ENCODE results near the gene LCN10.
"Not testable (repeated sequence)": the region's sequence is repeated elsewhere in the genome, so short reads cannot be mapped to it uniquely, and the experiment has no call there.

The LCN10 gene

GRCh38 chr9:136742591-136743391 lies at the start of gene LCN10:
TSS of gene LCN10 (minus strand) at chr9:136742940. CDS start at chr9:136742903, 37 bp downstream.
- no peak within 1 kb of the TSS for H3K9ac ChIP-seq (ENCODE audit: low read depth, low read length)
- no peak within 1 kb of the TSS for H3K4me3 ChIP-seq (ENCODE audit: low read length)
- no peaks in the 10 kb centered on the region for H3K9me3 ChIP-seq (ENCODE audit: insufficient read depth, low read depth, low read length)
- H3K27ac ChIP-seq (ENCODE audit: low read length), result no peak within 1 kb of the TSS
- H3K27me3 ChIP-seq (ENCODE audit: insufficient read depth, low read length), result no peaks in the 10 kb centered on the region
- H3K4me1 ChIP-seq (ENCODE audit: insufficient read depth, low read length), result no peaks in the 10 kb centered on the region
- H3K36me3 ChIP-seq (ENCODE audit: insufficient read depth, low read depth, low read length), result no peaks in the 10 kb centered on the region

DNA sequence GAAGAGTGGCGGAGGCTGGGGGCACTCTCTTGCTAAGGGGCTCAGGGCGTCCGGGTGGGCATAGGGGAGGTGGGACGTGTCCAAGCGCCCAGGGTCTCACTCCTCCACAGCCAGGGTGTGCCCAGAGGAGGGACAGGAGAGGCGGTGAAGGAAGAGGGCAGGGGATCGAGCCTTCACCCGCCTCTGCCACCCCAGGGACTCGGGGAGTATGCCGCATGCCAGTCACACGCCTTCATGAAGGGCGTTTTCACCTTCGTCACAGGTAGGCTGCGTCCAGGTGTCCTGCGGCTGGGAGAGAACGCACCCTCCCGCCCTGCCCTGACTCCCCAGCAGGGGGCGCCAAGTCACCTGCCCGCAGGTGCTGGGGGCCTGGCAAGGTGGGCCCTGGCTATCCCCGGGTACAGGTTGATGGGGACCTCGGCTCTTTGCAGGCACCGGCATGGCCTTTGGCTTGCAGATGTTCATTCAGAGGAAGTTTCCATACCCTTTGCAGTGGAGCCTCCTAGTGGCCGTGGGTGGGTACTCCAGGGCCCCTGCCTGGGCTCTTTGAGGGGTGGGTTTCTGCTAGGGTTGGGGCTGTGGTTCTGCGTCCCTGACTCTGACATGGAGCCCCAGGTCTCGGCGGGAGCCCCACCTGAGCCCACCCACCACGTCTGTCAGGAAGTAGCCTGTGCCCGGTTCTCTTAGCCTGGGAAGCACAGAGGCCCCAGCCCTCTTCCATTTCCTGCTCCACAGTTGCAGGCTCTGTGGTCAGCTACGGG lies 49.0 kb upstream of the LCN10 start:
- Histone ChIP-seq H3K27ac (ENCODE audit: low read length) (peak overlapping the region; percentile 65), H3K4me3 (ENCODE audit: low read length) (peak overlapping the region; percentile 85), H3K9ac (ENCODE audit: low read depth, low read length) (peak overlapping the region; percentile 82), H3K4me1 (ENCODE audit: insufficient read depth, low read length) (peaks cover 3% of the 10 kb centered on the region; the same call in 1 of the 2 replicates), H3K36me3 (ENCODE audit: insufficient read depth, low read depth, low read length) (peaks cover 9% of the 10 kb centered on the region; the same call in 1 of the 2 replicates), H3K9me3 (ENCODE audit: insufficient read depth, low read depth, low read length) (no peaks in the 10 kb centered on the region), H3K27me3 (ENCODE audit: insufficient read depth, low read length) (no peaks in the 10 kb centered on the region)

- no peaks in the 10 kb centered on the region for H3K9me3 ChIP-seq (ENCODE audit: insufficient read depth, low read depth, low read length)
- peak within 1 kb of the TSS; percentile 65 for H3K27ac ChIP-seq (ENCODE audit: low read length)
- no peaks in the 10 kb centered on the region for H3K27me3 ChIP-seq (ENCODE audit: insufficient read depth, low read length)
- H3K9ac ChIP-seq (ENCODE audit: low read depth, low read length), result peak within 1 kb of the TSS; percentile 82
- peaks cover 3% of the 10 kb centered on the region; the same call in 1 of the 2 replicates for H3K4me1 ChIP-seq (ENCODE audit: insufficient read depth, low read length)
- peak within 1 kb of the TSS; percentile 85 for H3K4me3 ChIP-seq (ENCODE audit: low read length)
- H3K36me3 ChIP-seq (ENCODE audit: insufficient read depth, low read depth, low read length), result peaks cover 9% of the 10 kb centered on the region; the same call in 1 of the 2 replicates
These were observed 48.1 kb upstream of the LCN10 start, which contains the start of gene TMEM141 for GRCh38 chr9:136790640-136791515. TSS of gene TMEM141 (plus strand) at chr9:136791344. CDS start at chr9:136791371, 27 bp downstream.

- Histone ChIP-seq H3K9ac (ENCODE audit: low read depth, low read length) (no peak overlapping the region), H3K36me3 (ENCODE audit: insufficient read depth, low read depth, low read length) (peaks cover 9% of the 10 kb centered on the region; the same call in 1 of the 2 replicates), H3K9me3 (ENCODE audit: insufficient read depth, low read depth, low read length) (no peaks in the 10 kb centered on the region), H3K27me3 (ENCODE audit: insufficient read depth, low read length) (no peaks in the 10 kb centered on the region), H3K27ac (ENCODE audit: low read length) (no peak overlapping the region), H3K4me3 (ENCODE audit: low read length) (no peak overlapping the region), H3K4me1 (ENCODE audit: insufficient read depth, low read length) (peaks cover 3% of the 10 kb centered on the region; the same call in 1 of the 2 replicates)
These were observed 46.8 kb upstream of the LCN10 start for GRCh38 chr9:136789523-136789937.

DNA sequence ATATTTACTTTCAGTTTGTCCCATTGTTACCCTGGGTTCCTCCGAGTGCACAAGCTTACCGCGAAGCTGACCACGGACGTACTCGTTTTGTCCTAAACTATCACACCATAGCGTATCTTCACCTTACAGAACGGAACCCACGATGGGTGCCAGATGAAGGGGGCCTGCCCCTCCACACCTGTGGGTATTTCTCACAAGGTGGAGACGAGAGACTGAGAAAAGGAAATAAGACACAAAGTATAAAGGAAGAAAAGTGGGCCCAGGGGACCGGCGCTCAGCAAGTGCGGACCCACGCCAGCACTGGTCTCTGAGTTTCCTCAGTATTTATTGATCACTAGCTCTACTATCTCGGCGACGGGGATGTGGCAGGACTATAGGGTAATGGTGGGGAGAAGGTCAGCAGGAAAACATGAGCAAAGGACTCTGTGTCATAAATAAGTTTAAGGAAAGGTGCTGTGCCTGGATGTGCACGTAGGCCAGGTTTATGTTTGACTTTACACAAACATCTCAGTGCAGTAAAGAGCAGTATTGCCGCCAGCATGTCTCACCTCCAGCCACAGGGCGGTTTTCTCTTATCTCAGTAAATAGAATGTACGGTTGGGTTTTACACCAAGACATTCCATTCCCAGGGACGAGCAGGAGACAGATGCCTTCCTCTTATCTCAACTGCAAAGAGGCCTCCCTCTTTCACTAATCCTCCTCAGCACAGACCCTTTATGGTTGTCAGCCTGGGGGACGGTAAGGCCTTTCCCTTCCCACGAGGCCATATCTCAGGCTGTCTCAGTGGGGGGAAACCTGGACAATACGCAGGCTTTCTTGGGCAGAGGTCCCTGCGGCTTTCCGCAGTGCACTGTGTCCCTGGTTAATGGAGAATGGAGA lies 46.1 kb upstream of the LCN10 start:
- H3K27me3 ChIP-seq (ENCODE audit: insufficient read depth, low read length); H3K9me3 ChIP-seq (ENCODE audit: insufficient read depth, low read depth, low read length); H3K27ac ChIP-seq (ENCODE audit: low read length); H3K4me1 ChIP-seq (ENCODE audit: insufficient read depth, low read length); H3K9ac ChIP-seq (ENCODE audit: low read depth, low read length); H3K36me3 ChIP-seq (ENCODE audit: insufficient read depth, low read depth, low read length); H3K4me3 ChIP-seq (ENCODE audit: low read length): not testable (repeated sequence)

DNA sequence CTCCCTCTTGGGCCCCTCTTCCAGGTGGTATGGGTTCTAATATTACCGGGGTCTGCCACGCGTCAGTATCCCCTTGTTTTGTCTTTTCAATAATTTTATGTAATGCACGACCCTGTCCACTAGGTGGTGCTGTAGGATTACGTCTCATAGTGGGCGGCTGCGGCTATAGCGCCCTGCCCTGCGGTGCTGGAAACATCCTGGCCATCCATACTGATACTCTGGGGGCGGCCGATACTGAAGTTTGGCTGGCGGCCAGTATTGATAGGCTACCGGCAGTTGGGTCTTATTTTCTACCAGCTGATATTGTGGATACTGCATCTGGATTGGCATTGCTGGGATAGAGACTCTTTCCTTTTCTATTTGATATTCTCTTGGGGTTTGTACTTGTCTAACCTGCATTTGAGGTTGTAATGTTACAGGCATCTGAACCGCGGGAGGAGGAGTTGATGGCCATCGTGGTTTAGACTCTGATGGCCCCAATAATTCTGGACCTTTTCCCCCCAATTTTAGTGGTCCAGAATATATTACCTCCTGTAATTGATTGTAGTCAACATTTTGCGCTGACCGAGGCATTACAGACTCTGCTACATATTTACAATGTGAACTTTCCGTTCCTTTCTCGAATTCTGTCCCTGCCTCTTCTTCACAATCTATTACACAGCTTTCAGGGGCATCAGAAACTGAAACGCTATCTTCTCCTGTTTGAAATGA lies 45.1 kb upstream of the LCN10 start:
- Histone ChIP-seq H3K4me3 (ENCODE audit: low read length) (no peak overlapping the region), H3K9ac (ENCODE audit: low read depth, low read length) (no peak overlapping the region), H3K27ac (ENCODE audit: low read length) (no peak overlapping the region), H3K4me1 (ENCODE audit: insufficient read depth, low read length) (peaks cover 3% of the 10 kb centered on the region; the same call in 1 of the 2 replicates), H3K36me3 (ENCODE audit: insufficient read depth, low read depth, low read length) (0 out of 2 replicates have a peak, but pooled peaks cover 1% of the 10 kb centered on the region), H3K27me3 (ENCODE audit: insufficient read depth, low read length) (no peaks in the 10 kb centered on the region), H3K9me3 (ENCODE audit: insufficient read depth, low read depth, low read length) (no peaks in the 10 kb centered on the region)

DNA sequence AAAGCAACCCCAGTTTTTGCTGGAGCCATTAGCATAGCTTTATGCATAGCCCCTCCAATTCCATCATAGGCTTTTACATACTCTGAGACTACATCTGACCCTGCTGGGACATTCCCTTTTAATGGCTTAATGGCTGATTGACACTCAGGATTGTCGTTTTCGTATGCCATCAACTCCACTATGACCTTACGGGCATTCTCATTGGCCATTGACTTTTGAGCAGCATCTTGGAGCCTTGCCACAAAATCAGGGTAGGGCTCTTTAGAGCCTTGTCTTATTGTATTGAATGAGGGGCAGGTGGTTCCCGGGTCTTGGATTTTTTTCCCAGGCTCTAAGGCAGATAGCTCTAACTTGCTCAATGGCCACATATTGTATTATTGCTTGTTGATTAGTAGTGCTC lies 44.2 kb upstream of the LCN10 start:
- H3K4me1 ChIP-seq (ENCODE audit: insufficient read depth, low read length); H3K27me3 ChIP-seq (ENCODE audit: insufficient read depth, low read length); H3K27ac ChIP-seq (ENCODE audit: low read length); H3K9ac ChIP-seq (ENCODE audit: low read depth, low read length); H3K9me3 ChIP-seq (ENCODE audit: insufficient read depth, low read depth, low read length); H3K36me3 ChIP-seq (ENCODE audit: insufficient read depth, low read depth, low read length); H3K4me3 ChIP-seq (ENCODE audit: low read length): not testable (repeated sequence)

DNA sequence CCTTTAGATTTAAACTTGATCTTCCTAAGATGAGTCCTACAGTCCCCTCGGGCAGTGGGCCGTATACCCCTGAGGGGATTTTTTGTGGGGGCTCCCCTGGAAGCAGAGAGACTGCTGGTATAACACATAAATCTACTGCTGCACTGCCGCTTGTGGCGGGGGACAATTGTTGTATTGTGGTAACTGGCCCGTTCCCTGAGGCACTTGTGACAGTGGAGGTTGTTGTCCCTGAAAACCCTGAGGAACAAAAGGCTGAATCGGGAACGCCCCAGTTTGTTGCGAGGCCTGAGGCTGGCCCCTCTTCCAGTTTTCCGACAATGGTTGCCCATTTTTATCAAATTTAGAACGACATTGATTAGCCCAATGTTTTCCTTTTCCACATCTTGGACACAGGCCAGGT lies 43.7 kb upstream of the LCN10 start:
- Histone ChIP-seq H3K27ac (ENCODE audit: low read length) (no peak overlapping the region), H3K9ac (ENCODE audit: low read depth, low read length) (no peak overlapping the region), H3K36me3 (ENCODE audit: insufficient read depth, low read depth, low read length) (no peaks in the 10 kb centered on the region), H3K4me3 (ENCODE audit: low read length) (no peak overlapping the region), H3K27me3 (ENCODE audit: insufficient read depth, low read length) (no peaks in the 10 kb centered on the region), H3K4me1 (ENCODE audit: insufficient read depth, low read length) (peaks cover 3% of the 10 kb centered on the region; the same call in 1 of the 2 replicates), H3K9me3 (ENCODE audit: insufficient read depth, low read depth, low read length) (no peaks in the 10 kb centered on the region)

DNA sequence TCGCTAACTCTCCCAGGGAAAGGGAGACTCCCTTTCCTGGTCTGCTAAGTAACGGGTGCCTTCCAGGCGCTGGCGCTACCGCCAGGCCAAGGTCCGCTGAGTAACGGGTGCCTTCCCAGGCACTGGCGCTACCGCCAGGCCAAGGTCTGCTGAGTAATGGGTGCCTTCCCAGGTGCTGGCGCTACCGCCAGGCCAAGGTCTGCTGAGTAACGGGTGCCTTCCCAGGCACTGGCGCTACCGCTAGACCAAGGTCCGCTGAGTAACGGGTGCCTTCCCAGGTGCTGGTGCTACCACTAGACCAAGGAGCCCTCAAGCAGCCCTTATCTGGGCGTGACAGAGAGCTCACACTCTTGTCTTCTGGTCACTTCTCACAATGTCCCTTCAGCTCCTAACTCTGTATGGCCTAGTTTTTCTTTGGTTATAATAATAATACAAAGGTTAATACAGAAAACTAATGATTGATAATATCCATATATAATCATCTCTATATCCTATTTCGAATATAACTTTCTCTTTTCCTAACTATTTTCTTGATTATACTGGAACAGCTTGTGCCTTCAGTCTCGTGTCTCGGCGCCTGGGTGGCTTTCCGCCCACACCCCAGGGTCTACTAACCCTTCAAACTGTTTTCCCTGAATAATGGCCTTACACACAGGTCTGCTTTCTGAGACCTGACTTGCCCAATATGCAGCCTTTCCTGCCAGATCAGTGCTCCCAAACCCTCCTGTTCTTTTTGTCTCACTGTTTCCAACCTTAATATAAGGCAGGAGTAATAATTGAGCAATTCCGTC lies 43.0 kb upstream of the LCN10 start:
- H3K4me1 ChIP-seq (ENCODE audit: insufficient read depth, low read length); H3K9ac ChIP-seq (ENCODE audit: low read depth, low read length); H3K27ac ChIP-seq (ENCODE audit: low read length); H3K4me3 ChIP-seq (ENCODE audit: low read length); H3K9me3 ChIP-seq (ENCODE audit: insufficient read depth, low read depth, low read length); H3K36me3 ChIP-seq (ENCODE audit: insufficient read depth, low read depth, low read length); H3K27me3 ChIP-seq (ENCODE audit: insufficient read depth, low read length): not testable (repeated sequence)

- no peaks in the 10 kb centered on the region for H3K9me3 ChIP-seq (ENCODE audit: insufficient read depth, low read depth, low read length)
- no peak overlapping the region for H3K4me3 ChIP-seq (ENCODE audit: low read length)
- no peaks in the 10 kb centered on the region for H3K36me3 ChIP-seq (ENCODE audit: insufficient read depth, low read depth, low read length)
- H3K27ac ChIP-seq (ENCODE audit: low read length), result no peak overlapping the region
- H3K4me1 ChIP-seq (ENCODE audit: insufficient read depth, low read length), result no peaks in the 10 kb centered on the region
- no peak overlapping the region for H3K9ac ChIP-seq (ENCODE audit: low read depth, low read length)
- H3K27me3 ChIP-seq (ENCODE audit: insufficient read depth, low read length), result no peaks in the 10 kb centered on the region
These were observed 42.2 kb upstream of the LCN10 start for GRCh38 chr9:136784997-136785361.

Measured in iPS-20b (cell line).